Activated CD4-positive, alpha-beta memory T cell treated with anti-CD3 and anti-CD28 coated beads, Interleukin-2, amount 10 ng/mL, durations not matched to agents 7 days and 5 days (primary cell): Measurements from ENCODE around the gene SDCBP2. TPM values are rescaled to one million over a fixed set of nuclear protein-coding genes. Genes with fewer than 3 reads are reported as not detected.

Experiments
- CTCF ChIA-PET: fragments of 350-600 bp; sonication (Branson Sonifier 250); formaldehyde crosslinking; loops from one replicate; lab custom pipeline; 2021; ENCODE audit warnings: antibody characterized with exemption, inconsistent platforms; lab: Charles Lee
- POLR2A ChIA-PET: fragments of 350-600 bp; sonication (Branson Sonifier 250); formaldehyde crosslinking; loops from one replicate; lab custom pipeline; 2021; ENCODE audit warnings: antibody characterized with exemption; lab: Charles Lee
- DNase-seq: peaks from one replicate; pipeline ENCODE4 v3.0.0-alpha.2; 2020
- H3K27ac Mint-ChIP-seq: one replicate; pipeline ENCODE4 v1.8.0; 2021; ENCODE audit warnings: mild to moderate bottlenecking, mixed read lengths
- H3K27me3 Mint-ChIP-seq: one replicate; pipeline ENCODE4 v1.8.0; 2021; ENCODE audit warnings: mixed read lengths
- H3K36me3 Mint-ChIP-seq: one replicate; pipeline ENCODE4 v1.8.0; 2021; ENCODE audit warnings: low read depth, mixed read lengths
- H3K4me1 Mint-ChIP-seq: one replicate; pipeline ENCODE4 v1.8.0; 2021; ENCODE audit warnings: mixed read lengths
- H3K4me3 Mint-ChIP-seq: one replicate; pipeline ENCODE4 v1.8.0; 2021; ENCODE audit warnings: mild to moderate bottlenecking, mixed read lengths
- H3K9me3 Mint-ChIP-seq: one replicate; pipeline ENCODE4 v1.8.0; 2021; ENCODE audit warnings: mixed read lengths
- total RNA-seq, 2 experiments: library from RNA; stranded (reverse); gene quantifications; one replicate each; pipeline ENCODE4 v1.2.3, GENCODE V29; 2021

Gene SDCBP2
- total RNA-seq, 2 experiments from 2014 or later: 3.1 to 3.2 TPM

- Mint-ChIP-seq H3K9me3 (peaks cover 3% of the 10 kb centered on the region), H3K36me3 (no peaks in the 10 kb centered on the region), H3K27me3 (peaks cover 2% of the 10 kb centered on the region), H3K4me1 (peaks cover 20% of the 10 kb centered on the region), H3K27ac (no peak overlapping the region), H3K4me3 (no peak overlapping the region)
- ChIA-PET POLR2A (interaction anchor here (1.4 kb wide), 2 partner anchors 10 to 76 kb away, joined by 3 to 5 read pairs; no protein-coding TSS in a partner anchor), CTCF (interaction anchor here (1.4 to 4.2 kb wide), 5 partner anchors 15 to 188 kb away, joined by 4 to 40 read pairs (median 5); no protein-coding TSS in a partner anchor)
- no peak for DNase-seq
These were observed 13.1 kb downstream of the SDCBP2 start for GRCh38 chr20:1315804-1316203.

- H3K4me1 Mint-ChIP-seq: peaks cover 16% of the 10 kb centered on the region
- DNase-seq: peak; percentile 61
- CTCF ChIA-PET: interaction anchor here (0.7 to 2.6 kb wide), 9 partner anchors 9 to 190 kb away, joined by 3 to 37 read pairs (median 6); partner anchors contain the start of gene NSFL1C
- POLR2A ChIA-PET: interaction anchor here (1.0 to 1.3 kb wide), 2 partner anchors 79 to 154 kb away, joined by 3 to 5 read pairs; partner anchors contain the start of gene NSFL1C
- H3K27me3 Mint-ChIP-seq: peaks cover 2% of the 10 kb centered on the region
- no peak overlapping the region for H3K4me3 Mint-ChIP-seq
- H3K36me3 Mint-ChIP-seq: no peaks in the 10 kb centered on the region
- H3K9me3 Mint-ChIP-seq: no peaks in the 10 kb centered on the region
- H3K27ac Mint-ChIP-seq: no peak overlapping the region
These were observed 15.5 kb downstream of the SDCBP2 start for GRCh38 chr20:1313236-1313964.

DNA sequence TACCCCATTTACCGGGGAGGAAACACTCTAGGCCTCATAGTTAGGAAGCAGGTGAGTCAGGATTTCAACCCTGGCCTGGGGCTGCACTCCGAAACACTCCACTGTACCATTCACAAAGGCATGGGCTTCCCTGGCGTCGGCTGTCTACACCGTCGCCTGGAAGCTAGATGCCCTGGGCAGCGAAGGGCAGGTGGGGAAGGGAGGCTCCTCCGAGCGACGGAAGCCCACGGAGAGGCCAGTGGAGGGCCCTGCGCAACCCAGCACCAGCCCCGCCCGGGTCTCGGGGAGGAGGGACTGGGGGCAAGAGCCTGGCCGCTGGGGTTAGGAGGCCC lies 16.1 kb downstream of the SDCBP2 start:
- Mint-ChIP-seq H3K36me3 (no peaks in the 10 kb centered on the region), H3K4me3 (no peak overlapping the region), H3K27me3 (peaks cover 2% of the 10 kb centered on the region), H3K4me1 (peaks cover 13% of the 10 kb centered on the region), H3K27ac (no peak overlapping the region), H3K9me3 (no peaks in the 10 kb centered on the region)
- CTCF ChIA-PET: interaction anchor here (0.7 to 2.6 kb wide), 9 partner anchors 9 to 191 kb away, joined by 3 to 37 read pairs (median 6); partner anchors contain the start of gene NSFL1C
- DNase-seq: no peak
- POLR2A ChIA-PET: interaction anchor here (1.0 to 1.3 kb wide), 2 partner anchors 79 to 154 kb away, joined by 3 to 5 read pairs; partner anchors contain the start of gene NSFL1C

DNA sequence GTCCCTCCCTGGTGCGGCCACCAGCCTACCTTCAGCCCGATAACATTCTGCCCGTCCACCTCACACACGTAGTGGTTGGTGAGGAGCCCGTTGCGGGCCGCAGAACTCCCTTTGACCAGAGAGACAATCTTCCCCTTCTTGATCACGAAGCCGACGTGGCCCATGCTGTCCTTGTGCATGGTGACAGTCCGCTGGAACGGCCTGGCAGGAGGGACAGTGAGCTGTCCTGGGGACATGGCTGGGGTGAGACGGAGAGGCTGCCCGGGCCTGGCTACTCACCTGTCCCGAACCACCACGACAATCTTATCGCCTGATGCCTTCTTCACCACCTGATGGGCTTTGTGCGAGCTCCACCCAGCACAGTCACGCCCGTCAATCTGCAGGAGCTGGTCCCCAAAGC lies 16.6 kb downstream of the SDCBP2 start:
- CTCF ChIA-PET: interaction anchor here (0.6 to 2.6 kb wide), 9 partner anchors 9 to 465 kb away, joined by 3 to 37 read pairs (median 6); partner anchors contain the start of gene NSFL1C
- Mint-ChIP-seq H3K9me3 (no peaks in the 10 kb centered on the region), H3K27ac (no peak overlapping the region), H3K4me3 (no peak overlapping the region), H3K36me3 (no peaks in the 10 kb centered on the region), H3K27me3 (peaks cover 2% of the 10 kb centered on the region), H3K4me1 (peaks cover 7% of the 10 kb centered on the region)
- POLR2A ChIA-PET: interaction anchor here (0.8 to 1.3 kb wide), 3 partner anchors 80 to 155 kb away, joined by 3 to 5 read pairs (median 3); partner anchors contain the start of gene NSFL1C
- no peak for DNase-seq

GRCh38 chr20:1310506-1311190 lies 18.3 kb downstream of the SDCBP2 start:
- DNase-seq: no peak
- Mint-ChIP-seq H3K27me3 (peaks cover 2% of the 10 kb centered on the region), H3K9me3 (no peaks in the 10 kb centered on the region), H3K4me1 (peaks cover 2% of the 10 kb centered on the region), H3K4me3 (no peak overlapping the region), H3K27ac (no peak overlapping the region), H3K36me3 (no peaks in the 10 kb centered on the region)
- ChIA-PET POLR2A (no interaction called here), CTCF (interaction anchor here (0.6 to 1.8 kb wide), 3 partner anchors 9 to 156 kb away, joined by 3 to 4 read pairs (median 3); partner anchors contain the start of gene NSFL1C)

- H3K27ac Mint-ChIP-seq: no peak overlapping the region
- peaks cover 1% of the 10 kb centered on the region for H3K27me3 Mint-ChIP-seq
- POLR2A ChIA-PET: no interaction called here
- no peak overlapping the region for H3K4me3 Mint-ChIP-seq
- H3K36me3 Mint-ChIP-seq: no peaks in the 10 kb centered on the region
- DNase-seq: no peak
- H3K9me3 Mint-ChIP-seq: no peaks in the 10 kb centered on the region
- H3K4me1 Mint-ChIP-seq: peaks cover 2% of the 10 kb centered on the region
- CTCF ChIA-PET: interaction anchor here (0.6 to 1.8 kb wide), 3 partner anchors 9 to 157 kb away, joined by 3 to 4 read pairs (median 3); partner anchors contain the start of gene NSFL1C
These were observed 18.9 kb downstream of the SDCBP2 start for GRCh38 chr20:1310071-1310470.

- Mint-ChIP-seq H3K9me3 (no peaks in the 10 kb centered on the region), H3K36me3 (no peaks in the 10 kb centered on the region), H3K4me3 (no peak overlapping the region), H3K27me3 (no peaks in the 10 kb centered on the region), H3K27ac (no peak overlapping the region), H3K4me1 (peaks cover 2% of the 10 kb centered on the region)
- no peak for DNase-seq
- ChIA-PET CTCF (no interaction called here), POLR2A (interaction anchor here (0.8 kb wide), 1 partner anchor 158 kb away, joined by 3 read pairs; no protein-coding TSS in a partner anchor)
These were observed 19.5 kb downstream of the SDCBP2 start for GRCh38 chr20:1309439-1309847.

GRCh38 chr20:1308702-1309095 lies 20.2 kb downstream of the SDCBP2 start:
- no peaks in the 10 kb centered on the region for H3K36me3 Mint-ChIP-seq
- H3K27ac Mint-ChIP-seq: no peak overlapping the region
- DNase-seq: no peak
- no peaks in the 10 kb centered on the region for H3K9me3 Mint-ChIP-seq
- CTCF ChIA-PET: no interaction called here
- H3K4me3 Mint-ChIP-seq: no peak overlapping the region
- POLR2A ChIA-PET: interaction anchor here (0.8 kb wide), 1 partner anchor 159 kb away, joined by 3 read pairs; no protein-coding TSS in a partner anchor
- no peaks in the 10 kb centered on the region for H3K27me3 Mint-ChIP-seq
- peaks cover 2% of the 10 kb centered on the region for H3K4me1 Mint-ChIP-seq

DNA sequence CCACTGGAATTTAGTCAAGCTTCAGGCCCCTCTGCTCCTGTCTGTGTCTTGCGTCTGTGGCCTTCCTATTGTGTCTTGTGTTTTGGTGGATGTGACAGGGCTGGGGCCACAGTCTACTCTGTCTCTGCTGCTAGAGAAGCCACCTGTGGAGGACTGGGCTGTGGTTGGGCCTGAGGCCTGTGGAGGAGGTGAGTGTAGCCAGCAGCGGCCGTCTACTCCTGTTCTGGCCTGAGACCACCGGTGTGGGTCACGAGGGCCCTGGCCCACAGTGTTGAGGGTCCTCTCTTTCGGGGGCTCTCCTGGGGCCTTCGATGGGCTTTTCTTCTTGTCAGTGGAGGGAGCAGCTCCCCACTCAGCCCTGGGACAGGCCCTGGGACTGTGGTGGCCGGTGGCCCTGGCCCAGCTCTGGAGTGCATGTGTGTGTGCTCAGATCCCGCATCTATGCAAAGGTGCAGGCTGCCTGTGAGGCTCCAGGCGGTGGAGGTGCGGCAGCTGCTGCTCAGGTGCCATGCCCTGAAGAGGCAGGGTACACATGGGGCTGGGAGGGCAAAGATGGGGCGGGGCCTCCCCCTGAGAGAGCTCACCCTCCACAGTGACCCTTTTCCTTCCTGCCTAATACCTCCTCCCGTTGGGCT lies 20.8 kb downstream of the SDCBP2 start:
- ChIA-PET CTCF (no interaction called here), POLR2A (no interaction called here)
- no peaks in the 10 kb centered on the region for H3K27me3 Mint-ChIP-seq
- DNase-seq: no peak
- no peaks in the 10 kb centered on the region for H3K4me1 Mint-ChIP-seq
- no peaks in the 10 kb centered on the region for H3K9me3 Mint-ChIP-seq
- no peak overlapping the region for H3K4me3 Mint-ChIP-seq
- H3K27ac Mint-ChIP-seq: no peak overlapping the region
- H3K36me3 Mint-ChIP-seq: no peaks in the 10 kb centered on the region

- Mint-ChIP-seq H3K4me3 (no peak overlapping the region), H3K27me3 (no peaks in the 10 kb centered on the region), H3K36me3 (no peaks in the 10 kb centered on the region), H3K4me1 (no peaks in the 10 kb centered on the region), H3K9me3 (no peaks in the 10 kb centered on the region), H3K27ac (no peak overlapping the region)
- ChIA-PET CTCF (interaction anchor here (1.2 kb wide), 1 partner anchor 129 kb away, joined by 3 read pairs; no protein-coding TSS in a partner anchor), POLR2A (no interaction called here)
- DNase-seq: no peak
These were observed 21.4 kb downstream of the SDCBP2 start for GRCh38 chr20:1307571-1307971.

DNA sequence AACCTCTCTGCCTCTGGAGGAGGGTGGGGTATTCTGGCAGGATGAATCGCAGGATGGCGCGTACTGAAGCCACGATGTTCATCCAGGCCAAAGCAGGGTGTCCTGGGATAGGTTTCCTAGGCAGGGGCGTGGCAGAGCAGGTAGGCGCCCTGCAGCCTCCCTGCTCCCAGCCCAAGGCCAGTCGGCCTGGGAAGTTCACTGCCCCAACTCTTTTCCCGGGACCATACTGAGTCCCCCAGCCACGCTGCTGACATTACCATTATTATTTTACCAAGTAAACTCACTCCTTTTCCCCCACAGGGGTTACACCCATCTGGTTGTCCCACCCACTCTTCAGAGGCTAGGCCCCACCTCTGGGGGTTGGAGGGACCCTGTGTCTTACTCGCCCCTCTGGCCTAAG lies 21.8 kb downstream of the SDCBP2 start:
- no peak for DNase-seq
- H3K9me3 Mint-ChIP-seq: no peaks in the 10 kb centered on the region
- H3K4me1 Mint-ChIP-seq: no peaks in the 10 kb centered on the region
- H3K27ac Mint-ChIP-seq: no peak overlapping the region
- no peaks in the 10 kb centered on the region for H3K36me3 Mint-ChIP-seq
- POLR2A ChIA-PET: no interaction called here
- H3K27me3 Mint-ChIP-seq: no peaks in the 10 kb centered on the region
- CTCF ChIA-PET: interaction anchor here (1.2 kb wide), 1 partner anchor 129 kb away, joined by 3 read pairs; no protein-coding TSS in a partner anchor
- no peak overlapping the region for H3K4me3 Mint-ChIP-seq

GRCh38 chr20:1306316-1307135 lies 22.4 kb downstream of the SDCBP2 start:
- POLR2A ChIA-PET: no interaction called here
- DNase-seq: no peak
- Mint-ChIP-seq H3K9me3 (no peaks in the 10 kb centered on the region), H3K27me3 (no peaks in the 10 kb centered on the region), H3K27ac (no peak overlapping the region), H3K4me1 (no peaks in the 10 kb centered on the region), H3K36me3 (no peaks in the 10 kb centered on the region), H3K4me3 (no peak overlapping the region)
- CTCF ChIA-PET: interaction anchor here (1.2 kb wide), 1 partner anchor 130 kb away, joined by 3 read pairs; no protein-coding TSS in a partner anchor
